Stimulated activated CD4-positive, alpha-beta T cell treated with anti-CD3 and anti-CD28 coated beads, Interleukin-12 subunit alpha, Interleukin-12 subunit beta, amount 100 ng/mL, for 4 hours (primary cell): ENCODE results near the gene OR13J1.

Experiments used
- DNase-seq: peaks from one replicate; pipeline ENCODE4 v3.0.0-alpha.2; 2020

Gene OR13J1

DNA sequence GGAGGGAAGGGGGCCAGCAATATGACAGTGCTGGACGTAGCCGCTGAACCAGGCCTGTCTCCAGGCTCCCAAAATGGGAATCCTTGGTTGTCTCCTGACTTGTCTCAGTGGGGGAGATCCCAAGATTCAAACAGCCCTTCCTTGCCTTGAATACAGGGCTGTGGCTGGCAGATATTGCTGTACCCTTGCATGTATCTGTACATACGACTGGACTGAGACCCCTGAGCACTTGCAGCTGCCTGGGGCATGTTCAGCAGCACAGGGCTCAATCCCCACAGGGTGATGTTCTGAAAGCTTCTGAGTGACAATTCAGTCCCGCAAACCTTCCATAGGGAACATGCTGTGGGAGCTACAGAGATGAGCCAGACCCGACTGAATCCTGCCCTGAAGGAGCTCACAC, 13.3 kb downstream of the OR13J1 start:
- no peak for DNase-seq

DNA sequence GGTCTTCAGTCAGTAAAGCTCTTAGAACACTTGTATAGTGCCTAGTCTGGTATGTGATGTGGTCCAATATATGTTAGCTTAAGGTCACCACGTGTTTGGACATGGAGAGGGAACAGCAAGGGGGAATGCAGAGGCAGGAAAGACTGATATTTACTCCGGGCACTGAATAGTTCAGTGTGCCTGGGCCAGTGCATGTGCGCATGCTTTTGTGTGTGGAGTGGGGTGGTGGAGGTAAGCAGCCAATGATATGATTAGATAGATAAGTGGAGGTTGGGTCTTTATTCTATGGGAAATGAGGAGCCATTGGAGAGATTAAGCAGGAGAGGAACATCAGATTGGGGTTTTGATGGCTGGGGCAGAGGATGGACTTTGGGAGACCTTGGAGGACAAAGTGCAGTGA, 14.0 kb downstream of the OR13J1 start:
- no peak for DNase-seq

DNA sequence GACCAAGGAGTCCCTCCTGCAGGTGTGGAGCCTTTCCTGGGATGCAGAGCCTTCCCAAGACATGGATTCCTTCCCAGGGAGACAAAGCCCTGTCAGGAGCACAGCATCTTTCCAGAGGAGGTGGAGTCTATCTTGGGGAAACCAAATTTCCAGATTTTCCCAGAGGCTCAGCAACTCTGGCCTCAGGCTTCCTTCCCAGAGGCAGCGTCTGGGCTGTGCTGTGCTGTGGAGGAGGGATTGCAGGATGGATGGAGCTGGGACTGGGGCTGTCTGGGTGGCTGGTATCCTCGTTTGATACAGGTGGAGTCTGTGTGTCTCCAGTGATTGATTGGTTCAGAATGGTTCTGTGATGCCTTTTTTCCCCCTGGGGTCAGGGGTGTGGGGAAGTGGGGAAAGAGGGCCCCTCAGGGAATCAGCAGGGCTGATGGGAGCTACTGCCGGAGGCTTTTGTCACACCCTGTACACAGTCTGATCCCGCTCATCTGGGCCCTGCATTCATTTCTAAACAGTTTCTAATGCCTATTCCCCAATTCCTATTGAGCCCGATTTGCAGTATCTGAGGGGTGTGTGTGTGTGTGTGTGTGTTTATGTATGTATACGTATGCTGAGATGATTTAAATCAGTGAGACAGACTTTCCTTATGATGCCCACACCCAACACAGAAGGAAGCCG, 16.0 kb downstream of the OR13J1 start:
- DNase-seq: no peak

DNA sequence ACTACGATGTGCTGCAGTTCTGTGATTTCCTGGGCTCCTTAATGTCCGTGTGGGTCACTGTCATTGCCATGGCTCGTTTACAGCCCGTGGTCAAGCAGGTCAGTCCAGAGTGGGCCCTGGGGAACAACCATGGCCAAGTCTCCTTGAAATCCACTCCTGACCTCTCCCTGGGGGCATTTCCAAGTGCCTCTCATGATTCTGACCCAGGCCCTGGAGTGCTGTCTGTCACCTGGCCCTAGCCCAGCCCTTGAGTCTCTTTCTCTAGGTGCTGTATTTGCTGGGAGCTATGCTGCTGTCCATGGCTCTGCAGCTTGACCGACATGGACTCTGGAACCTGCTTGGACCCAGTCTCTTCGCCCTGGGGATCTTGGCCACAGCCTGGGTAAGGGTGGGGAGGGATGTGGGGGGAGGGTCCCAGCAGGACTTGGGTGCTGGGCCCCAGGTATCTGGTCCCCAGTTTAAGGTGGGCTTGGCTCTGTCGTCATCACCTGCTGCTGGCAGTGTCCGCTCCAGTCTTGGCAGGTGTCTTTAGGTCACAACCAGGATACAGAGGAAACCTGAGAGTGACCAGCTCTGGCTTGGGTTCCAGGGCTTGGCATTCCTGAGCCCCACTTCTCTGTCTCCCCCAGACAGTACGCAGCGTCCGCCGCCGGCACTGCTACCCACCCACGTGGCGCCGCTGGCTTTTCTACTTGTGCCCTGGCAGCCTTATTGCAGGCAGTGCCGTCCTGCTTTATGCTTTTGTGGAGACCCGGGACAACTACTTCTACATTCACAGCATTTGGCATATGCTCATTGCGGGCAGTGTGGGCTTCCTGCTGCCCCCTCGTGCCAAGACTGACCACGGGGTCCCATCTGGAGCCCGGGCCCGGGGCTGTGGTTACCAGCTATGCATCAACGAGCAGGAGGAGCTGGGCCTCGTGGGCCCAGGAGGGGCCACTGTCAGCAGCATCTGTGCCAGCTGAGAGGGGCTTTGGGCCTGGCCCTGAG, 17.0 kb downstream of the OR13J1 start:
- DNase-seq: no peak

GRCh38 chr9:35852267-35852815, 17.9 kb downstream of the OR13J1 start:
- DNase-seq: no peak

GRCh38 chr9:35847792-35848572, 22.2 kb downstream of the OR13J1 start:
- DNase-seq: no peak

DNA sequence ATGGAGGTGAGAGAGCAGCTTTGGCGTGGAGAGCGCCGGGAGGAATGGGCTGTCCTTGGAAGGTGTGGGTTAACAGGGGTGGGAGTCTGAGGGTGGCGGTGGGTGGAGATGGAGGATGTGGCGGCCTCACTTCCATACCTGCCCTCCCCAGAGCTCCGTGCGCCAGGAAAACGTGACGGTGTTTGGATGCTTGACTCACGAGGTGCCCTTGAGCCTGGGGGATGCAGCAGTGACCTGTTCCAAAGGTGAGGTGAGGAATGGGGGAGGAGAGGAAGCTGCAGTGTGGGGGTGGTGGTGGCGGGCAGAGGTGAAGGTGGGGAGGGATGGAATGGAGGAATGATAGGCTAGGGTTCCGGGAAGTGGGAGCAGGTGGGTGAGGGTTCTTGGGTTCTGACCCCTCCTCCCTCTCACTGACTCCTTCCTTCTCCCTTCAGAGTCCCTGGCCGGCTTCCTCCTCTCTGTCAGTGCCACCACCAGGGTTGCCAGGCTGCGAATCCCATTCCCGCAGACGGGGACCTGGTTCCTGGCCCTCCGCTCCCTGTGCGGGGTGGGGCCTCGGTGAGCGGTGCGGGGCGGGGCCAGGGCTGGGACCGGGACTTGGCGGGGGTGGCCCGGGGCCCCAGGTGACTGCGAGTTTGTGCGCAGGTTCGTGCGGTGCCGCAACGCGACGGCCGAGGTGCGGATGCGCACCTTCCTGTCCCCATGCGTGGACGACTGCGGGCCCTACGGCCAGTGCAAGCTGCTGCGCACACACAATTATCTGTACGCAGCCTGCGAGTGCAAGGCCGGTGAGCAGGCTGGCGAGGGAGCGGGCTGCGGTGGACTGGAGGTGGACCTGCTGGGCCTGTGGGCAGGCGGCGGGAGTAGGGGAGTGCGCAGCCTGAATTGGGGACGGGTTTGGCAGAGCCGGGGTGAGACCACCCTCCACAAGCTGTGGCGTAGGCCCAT, 24.1 kb downstream of the OR13J1 start:
- no peak for DNase-seq

- no peak for DNase-seq
These were observed 25.5 kb downstream of the OR13J1 start for GRCh38 chr9:35844628-35845270.

GRCh38 chr9:35842795-35843194, 27.4 kb downstream of the OR13J1 start:
- DNase-seq: no peak

DNA sequence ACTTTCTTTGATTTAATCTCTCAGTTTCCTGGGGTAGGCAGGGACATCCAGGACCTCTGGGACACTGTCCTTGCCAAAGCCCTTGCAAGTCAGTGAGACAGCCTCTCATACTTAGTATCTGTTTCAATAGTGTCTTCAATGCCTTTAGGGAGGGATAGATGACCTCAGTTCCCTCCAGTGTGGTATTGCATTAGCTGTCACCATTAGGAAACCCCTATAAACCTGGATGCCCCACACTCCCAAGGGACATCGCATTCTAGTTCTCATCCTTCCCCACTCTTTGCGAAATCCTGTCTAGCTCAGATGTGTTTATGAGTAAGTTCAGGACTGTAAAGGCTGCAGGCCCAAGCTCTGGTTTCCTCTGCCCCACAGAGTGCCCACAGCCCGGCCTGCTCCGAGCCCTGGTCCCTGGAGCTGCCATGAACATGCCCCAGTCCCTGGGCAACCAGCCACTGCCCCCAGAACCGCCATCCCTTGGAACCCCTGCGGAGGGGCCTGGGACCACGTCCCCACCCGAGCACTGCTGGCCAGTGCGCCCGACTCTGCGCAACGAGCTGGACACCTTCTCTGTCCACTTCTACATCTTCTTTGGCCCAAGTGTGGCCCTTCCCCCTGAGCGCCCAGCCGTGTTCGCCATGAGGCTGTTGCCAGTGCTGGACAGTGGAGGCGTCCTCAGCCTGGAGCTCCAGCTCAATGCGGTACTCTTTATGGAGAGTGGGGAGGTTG, 28.0 kb downstream of the OR13J1 start:
- DNase-seq: no peak

DNA sequence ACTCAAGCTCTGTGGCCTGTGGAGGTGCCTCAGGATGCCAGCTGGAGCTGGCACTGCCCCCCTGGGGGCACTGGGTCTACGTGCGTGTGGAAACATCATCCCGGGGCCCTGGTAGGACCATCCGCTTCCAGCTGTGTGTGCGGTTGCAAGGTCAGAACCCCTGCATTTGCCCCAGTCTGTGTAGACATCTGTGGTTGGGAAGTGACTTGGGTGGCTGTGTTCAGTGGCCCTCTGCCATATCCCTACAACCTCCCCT, 28.6 kb downstream of the OR13J1 start:
- no peak for DNase-seq

DNA sequence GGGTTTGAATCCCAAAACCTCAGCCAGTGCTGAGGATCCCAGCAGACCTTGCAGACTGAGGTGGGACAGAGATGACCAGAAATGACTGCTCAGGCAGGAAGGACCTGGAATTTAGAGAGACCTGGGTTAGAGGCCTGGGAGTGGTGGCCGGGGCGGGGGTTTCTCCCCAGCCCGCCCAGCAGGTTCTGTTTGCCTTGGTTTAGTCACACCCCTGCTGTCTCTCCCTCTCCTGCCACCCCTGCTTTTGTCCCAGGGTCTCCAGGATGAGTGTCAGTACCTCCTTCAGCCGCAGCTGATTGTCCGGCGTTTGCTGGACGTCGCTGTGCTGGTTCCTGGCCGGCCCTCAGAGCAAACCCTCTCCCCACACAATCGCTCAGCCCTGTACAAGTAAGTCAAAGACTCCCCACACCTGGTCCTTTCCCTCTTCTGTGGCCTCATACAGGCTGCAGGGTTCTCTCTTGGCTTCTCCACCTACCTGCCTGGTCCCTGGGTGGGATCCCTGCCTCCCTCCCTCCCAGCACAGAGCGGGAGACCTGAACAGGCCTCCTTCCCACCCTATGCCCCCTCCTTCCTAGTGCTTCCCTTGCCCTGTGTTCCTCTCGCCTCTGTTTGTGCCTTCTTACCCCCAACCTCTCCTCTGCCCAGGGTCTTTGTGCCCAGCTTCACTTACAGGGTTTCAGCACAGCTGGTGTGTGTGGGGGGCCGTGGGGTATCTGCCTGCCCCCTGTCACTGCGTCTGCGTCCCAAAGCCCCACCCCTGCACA, 29.1 kb downstream of the OR13J1 start:
- no peak for DNase-seq

GRCh38 chr9:35839926-35840325, 30.3 kb downstream of the OR13J1 start:
- DNase-seq: no peak

DNA sequence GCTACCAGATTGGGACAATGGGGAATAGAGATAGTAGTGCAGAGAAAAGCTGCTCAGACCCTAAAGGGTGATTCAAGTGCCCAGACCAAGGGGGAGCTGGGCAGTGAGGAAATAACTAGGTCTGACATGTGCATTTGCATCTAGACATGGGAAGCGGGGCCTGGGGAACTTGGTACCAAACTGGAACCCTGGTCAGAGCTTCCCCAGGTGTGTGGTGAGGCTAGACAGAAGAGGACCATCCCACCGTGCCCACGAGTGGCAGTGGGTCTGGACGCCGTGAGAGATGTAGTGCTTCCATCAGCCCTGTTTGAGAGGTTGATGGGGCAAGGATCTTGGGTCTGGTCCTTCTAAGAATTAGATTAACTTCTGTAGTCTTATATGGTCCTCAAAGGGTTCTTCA, 33.6 kb downstream of the OR13J1 start:
- no peak for DNase-seq

DNA sequence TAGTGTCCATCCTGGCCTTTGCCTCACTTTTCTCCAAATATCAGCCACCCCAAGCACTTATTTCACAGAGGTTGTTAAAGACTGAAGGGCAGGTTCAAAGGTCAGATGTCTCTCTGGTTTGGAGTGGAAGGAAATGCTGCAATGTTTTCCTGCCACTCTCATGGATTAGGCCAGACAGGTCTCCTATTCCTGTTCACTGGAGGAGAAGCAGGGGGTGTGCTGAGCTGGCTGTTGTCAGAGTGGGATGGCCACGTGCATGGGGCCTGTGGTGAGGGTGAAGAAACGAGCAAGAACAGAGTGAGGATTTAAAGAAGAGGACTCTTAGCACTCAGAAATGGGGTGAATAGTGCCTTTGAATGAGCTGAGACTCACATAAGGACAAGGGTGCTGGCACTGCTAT, 34.4 kb downstream of the OR13J1 start:
- DNase-seq: no peak

- DNase-seq: no peak
These were observed 35.0 kb downstream of the OR13J1 start for GRCh38 chr9:35835216-35835632.

DNA sequence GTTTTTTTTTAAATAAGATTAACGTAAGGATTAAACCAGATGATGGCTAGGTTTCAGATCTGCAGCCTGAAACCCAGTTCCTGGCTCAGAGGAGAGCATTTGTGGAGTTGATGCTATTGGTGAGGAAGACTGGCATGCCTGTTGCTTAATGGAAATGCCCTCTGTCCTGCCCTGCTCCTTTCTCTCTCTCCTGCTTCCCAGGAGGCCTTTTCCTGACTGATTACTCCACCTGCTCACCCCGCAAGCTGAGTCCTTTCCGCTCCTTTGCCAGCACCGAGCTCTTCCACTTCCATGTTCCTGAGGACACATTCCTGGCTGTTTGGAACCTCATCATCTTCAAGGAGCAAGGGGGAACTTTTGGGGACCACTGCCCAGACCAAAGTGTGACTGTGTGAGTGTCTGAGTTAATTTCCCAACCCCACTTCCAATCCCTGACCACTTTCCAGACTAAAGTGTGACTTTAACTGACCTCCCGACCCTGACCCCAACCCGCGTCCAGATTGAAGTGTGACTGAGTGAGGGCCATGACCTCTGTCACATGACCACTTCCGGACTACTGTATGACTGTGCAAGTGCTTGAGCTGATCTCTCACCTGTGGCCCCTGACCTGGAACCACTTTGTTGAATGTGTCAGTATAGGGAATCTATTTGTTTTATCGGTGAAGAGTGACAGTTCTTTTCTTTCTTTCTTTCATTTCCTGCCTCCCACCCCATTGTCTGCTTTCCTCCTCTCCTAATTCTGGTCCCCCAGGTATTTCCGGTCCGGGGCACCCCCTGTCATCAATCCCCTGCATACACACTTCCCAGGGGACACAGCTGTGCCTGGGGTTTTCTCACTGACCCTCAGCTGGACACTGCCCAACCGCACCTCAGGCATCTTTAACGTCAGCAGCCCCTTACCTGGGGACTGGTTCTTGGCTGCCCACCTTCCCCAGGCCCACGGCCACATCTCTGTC, 35.7 kb downstream of the OR13J1 start:
- no peak for DNase-seq

DNA sequence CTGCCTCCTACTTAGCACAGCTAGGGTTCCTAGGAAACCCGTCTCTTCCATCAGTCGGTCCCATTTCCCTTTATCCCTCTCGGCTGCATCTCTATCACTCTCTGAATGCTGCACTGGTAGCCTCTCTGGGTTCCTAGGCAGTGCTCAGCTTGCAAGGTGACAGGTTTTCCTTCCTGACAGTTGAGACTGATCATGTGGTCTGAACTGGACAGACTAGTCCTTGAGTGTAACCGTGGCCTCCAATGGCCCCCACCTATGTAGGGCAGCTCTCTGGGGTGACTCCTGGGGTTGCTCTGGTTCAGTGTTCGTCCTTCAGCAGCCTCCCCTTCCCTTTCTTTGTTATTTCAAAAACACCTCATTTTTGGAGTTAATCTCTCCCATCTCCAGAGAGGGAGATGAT, 37.4 kb downstream of the OR13J1 start:
- DNase-seq: no peak

DNA sequence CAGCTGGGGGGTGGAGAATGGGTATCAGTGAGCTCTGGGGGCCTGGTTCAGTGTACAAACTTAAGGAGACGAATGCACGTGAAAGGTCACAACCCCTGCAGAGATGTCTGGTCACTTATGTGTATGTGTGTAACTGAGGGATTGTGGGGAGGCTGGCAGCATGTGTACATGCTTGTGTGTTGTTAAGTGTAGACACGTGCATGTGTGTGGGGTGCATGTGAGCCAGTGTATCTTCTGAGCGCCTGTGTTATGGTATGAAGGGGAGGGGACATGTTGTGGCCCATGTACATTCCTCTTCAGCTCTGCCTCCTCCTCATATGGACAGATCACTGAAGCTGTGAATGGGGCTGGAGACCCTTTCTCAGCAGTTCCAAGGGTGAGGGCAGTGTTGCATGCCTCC, 39.2 kb downstream of the OR13J1 start:
- no peak for DNase-seq
